Measurements from ENCODE around the gene TFAP2C.

TFAP2C gene

GRCh38 chr20:56628873-56629463 is at the start of gene TFAP2C:
Gene TFAP2C, plus strand, starts transcription at chr20:56629306. Its CDS starts 239 bp downstream, at chr20:56629545.
- DNase-seq (ENCODE audit: low spot score), result peak; percentile 66

DNA sequence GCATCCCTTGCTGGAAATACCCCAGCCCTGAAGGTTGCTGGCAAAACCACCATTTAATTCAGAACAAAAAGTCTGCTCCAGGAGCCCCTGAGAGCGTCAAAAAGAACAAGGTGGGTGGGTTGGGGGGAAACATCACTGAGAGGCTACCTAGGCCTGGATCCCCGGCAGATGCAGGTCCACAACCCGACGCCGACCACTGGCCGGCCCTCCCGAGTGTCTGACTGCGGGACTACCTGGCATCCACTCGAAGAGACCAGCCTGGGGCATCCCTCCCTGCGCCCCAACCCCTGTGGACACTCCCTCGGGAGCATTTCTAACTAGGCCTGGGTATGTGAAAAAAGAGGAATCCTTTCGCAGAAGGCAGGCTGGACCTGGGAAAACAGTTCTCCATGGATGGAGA is 48.9 kb upstream of the TFAP2C start:
- no peak for DNase-seq (ENCODE audit: low spot score)

DNA sequence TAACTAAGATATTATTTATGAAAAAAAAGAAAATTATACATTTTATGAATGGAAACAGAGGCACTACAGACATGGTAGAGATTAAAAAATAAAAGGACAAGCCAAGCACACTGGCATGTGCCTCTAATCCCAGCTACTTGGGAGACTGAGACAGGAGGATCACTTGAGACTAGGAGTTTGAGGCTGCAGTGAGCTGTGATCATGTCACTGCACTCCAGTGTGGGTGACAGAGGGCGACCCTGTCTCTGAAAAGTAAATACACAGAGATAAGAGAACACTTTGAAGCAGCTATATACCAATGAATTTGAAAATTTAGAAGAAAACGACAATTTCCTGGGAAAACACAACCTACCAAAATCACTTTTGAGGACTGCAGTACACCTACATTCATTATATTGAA is 47.4 kb upstream of the TFAP2C start:
- no peak for DNase-seq (ENCODE audit: low spot score)

GRCh38 chr20:56582542-56582941 is 46.6 kb upstream of the TFAP2C start:
- no peak for DNase-seq (ENCODE audit: low spot score)

GRCh38 chr20:56584916-56585315 is 44.2 kb upstream of the TFAP2C start:
- DNase-seq (ENCODE audit: low spot score), result no peak

- DNase-seq (ENCODE audit: low spot score), result no peak
These were observed 41.6 kb upstream of the TFAP2C start for GRCh38 chr20:56587307-56588041.

DNA sequence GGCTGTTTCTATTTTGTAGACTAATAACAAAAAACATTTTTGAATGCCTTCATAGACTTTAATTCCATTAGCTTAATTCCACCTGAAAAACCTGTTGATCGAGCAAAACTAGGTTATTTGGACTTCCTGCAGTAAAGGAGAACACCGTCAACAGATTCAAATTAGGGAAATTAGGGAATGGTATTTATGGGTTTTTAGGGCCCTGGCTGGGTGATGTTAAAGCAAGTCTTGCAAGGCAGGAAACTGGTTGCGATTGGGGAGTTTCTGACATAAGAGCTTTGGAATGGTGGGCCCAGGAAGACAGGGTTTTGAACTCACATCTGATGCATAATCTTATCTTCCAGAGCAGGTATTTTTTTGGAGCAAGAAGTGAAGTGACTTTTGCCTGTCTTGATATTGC is 40.1 kb upstream of the TFAP2C start:
- no peak for DNase-seq (ENCODE audit: low spot score)

GRCh38 chr20:56589633-56590032 is 39.5 kb upstream of the TFAP2C start:
- no peak for DNase-seq (ENCODE audit: low spot score)

DNA sequence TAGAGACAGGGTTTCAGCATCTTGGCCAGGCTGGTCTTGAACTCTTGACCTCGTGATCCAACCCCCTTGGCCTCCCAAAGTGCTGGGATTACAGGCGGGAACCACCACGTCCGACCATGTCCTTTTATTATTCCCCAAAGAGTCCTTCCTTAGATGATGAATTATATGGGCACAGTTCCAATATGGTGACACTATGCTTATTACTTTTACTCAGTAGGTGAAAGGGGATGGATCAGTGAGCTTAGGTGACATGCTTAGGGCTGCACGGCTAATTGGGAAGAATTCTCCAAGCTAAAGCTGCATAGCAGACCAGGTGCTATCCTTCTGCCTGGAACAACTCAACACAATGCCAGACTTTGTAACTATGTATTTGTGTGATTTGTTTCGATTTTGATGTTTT is 38.2 kb upstream of the TFAP2C start:
- DNase-seq (ENCODE audit: low spot score), result no peak

DNA sequence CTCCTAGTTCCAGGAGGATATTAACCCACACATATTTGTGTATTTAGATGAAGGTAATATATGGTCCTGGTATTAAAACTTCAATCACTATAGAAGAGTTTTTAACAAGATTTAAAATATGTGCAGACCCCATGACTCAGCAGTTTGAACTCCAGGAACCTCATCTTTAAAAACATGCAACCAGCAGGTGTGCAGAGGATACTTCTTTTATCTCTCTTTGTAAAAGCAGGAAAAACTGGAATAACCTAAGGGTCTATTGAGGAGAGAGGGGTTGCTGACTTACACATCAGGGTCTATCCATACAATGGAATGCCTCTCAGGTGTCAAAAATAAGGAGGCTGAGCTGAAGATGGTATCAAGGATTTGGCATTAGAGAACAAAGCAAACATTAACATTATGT is 36.9 kb upstream of the TFAP2C start:
- DNase-seq (ENCODE audit: low spot score), result no peak

DNA sequence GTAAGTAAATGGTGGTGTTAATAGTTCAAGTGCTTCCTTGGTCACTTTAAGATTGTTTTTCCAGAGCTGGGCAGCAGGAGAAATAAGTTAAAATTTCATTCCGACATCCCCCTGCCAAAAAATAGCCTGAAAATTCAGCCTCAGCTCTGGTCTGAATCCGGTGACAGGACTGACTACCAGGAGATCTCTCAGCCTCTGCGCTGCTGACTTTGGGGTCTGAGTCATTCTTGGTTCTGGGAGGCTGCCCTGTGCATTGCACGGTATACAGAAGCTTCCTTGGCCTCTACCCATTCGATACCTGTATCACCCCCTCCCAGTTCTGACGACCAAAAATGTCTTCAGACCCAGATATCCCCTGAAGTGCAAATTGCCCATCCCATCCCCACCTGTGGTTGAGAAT is 36.3 kb upstream of the TFAP2C start:
- no peak for DNase-seq (ENCODE audit: low spot score)

DNA sequence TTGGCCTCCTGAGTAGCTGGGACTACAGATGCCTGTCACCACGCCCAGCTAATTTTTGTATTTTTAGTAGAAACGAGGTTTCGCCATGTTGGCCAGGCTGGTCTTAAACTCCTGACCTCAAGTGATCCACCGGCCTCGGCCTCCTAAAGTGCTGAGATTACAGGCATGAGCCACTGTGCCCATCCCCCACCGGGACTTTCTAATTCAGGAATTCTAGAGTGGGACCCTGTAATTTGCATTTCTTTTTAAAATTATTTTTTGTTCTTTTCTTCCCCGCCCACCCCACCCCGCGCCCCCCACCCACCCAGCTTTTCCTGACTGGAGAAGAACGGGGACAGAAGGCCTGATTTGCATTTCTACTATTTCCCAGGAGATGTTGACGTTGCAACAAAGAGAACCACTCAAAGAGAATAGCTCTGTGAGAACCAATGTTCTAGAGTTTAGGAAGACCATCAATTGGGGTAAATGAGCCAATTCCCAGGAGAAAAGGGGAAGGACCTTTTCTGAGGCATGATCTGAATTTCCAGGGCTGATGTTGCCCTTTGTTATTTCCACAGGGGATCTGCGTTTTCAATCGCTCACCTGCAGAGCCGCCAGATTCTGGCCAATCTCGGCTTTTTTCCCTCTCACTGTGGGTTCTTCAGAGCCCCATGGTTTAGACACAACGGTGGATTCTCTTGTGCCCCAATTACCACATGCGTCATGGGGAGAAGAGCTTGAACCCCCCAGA is 33.2 kb upstream of the TFAP2C start:
- no peak for DNase-seq (ENCODE audit: low spot score)

DNA sequence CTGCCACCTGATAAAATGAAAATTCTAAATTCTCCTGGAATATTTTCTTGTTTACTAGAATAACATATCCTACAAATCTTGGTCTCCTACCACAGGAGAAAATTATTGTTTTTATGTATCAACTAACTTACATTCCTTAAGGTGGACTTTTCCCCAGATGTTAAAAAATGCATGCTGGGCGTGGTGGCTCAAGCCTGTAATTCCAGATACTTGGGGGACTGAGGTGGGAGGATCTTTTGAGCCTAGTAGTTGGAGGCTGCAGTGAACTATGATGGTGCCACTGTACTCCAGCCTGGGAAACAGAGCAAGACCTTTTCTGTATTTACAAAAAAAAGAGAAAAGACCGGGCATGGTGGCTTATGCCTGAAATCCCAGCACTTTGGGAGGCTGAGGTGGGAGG is 27.9 kb upstream of the TFAP2C start:
- DNase-seq (ENCODE audit: low spot score), result no peak

DNA sequence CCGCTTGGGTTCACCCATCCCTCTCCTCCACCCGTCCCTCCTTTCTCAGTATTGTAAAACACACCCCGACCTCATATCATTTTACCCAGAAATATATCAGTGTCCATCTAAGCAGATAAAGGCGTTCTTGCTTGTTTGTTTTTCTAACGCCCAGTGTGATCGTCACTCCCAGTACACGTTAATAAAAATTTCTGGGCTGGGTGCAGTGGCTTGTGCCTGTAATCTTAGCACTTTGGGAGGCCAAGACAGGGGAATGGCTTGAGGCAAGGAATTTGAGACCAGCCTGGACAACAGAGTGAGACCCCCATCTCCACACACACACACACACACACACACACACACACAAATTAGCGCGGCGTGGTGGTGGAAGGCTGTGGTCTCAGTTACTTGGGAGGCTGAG is 24.4 kb upstream of the TFAP2C start:
- no peak for DNase-seq (ENCODE audit: low spot score)

DNA sequence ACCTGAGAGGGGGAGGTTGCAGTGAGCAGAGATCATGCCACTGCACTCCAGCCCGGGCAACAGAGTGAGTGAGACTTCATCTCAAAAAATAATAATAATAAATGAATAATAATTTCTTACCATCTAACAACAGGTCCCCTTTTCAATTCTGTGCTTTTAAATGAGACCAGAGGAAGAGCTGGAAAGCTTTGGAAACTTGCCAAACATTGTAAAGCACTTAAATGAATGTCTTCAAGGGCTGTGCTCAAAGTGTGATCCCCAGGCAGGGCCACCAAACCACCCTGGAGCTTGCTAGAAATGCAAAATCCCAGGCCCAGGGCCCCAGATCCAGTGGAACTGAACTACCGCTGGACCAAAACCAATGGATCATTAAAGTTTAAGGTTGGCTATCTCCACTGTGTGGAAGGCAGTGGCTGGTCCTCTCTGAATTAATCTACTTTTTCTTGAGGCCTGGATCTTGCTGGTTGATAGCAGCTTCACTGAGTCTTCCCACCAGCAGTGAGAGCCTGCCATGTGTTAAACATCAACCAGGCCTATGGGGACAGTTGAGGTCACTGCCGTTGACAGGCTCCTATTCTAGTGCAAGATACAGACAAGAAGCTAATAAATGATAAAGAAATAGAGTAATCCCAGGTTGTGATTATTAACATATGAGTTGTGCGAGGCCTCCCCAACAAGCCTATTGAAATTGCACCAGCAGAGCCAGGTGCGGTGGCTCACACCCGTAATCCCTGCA is 23.7 kb upstream of the TFAP2C start:
- DNase-seq (ENCODE audit: low spot score), result no peak

DNA sequence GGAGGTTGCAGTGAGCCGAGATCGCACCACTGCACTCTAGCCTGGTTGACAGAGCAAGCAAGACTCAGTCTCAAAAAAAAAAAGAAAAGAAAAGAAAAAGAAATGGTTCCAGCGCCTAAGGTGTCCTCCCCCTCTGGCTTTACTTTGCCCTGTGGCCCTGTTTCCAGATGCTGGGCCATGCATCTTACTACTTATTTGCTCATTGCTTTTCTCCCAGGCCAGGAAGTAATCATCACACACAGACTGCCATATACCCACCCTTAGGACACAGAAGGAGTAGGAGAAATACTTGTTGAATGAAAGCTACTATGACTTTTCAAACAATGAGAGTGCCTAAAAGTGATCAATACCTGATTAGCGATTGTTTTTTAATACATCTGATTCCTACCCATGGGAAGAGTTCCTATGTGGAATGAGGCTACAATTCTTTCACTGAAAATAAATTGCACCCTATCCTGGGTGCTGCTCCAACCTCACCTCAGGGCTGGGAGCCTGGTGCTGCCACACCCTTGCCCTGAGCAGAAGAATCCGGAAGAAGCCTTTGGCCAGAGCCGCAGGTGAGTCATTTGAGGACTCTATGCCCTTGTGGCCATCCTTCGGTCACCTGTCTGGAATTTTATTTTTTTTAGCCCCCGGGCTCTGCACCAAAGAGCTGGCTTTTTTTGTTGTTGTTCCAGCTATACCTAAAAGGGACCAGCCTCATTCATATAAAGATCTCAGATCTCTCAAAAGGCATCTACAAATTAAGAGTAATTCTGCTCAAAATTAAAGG is 22.7 kb upstream of the TFAP2C start:
- no peak for DNase-seq (ENCODE audit: low spot score)

DNA sequence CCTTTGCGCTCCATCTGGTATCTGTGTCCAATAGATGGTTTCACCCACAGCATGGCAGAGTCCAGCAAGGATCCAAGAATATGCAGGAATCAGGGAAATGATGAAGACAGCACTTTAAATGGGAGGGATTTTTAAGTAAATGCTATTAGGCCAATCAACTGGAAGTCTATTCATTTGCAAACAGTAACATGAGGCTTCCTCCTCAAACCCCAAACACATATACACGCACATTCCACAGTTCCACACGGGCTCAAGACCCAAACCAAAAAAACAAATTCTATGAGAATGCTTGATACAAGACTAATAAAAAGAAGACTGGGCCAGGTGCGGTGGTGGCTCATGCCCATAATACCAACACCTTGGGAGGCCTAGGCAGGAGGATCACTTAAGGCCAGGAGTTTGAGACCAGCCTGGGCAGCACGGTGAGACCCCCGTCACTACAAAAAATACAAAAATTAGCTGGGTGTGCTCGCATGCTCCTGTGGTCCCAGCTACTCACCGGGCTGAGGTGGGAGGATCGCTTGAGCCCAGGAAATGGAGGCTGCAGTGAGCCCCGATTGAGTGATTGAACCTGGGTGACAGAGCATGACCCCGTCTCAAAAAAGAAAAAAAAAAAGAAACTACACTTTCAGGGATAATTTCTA is 21.9 kb upstream of the TFAP2C start:
- no peak for DNase-seq (ENCODE audit: low spot score)

DNA sequence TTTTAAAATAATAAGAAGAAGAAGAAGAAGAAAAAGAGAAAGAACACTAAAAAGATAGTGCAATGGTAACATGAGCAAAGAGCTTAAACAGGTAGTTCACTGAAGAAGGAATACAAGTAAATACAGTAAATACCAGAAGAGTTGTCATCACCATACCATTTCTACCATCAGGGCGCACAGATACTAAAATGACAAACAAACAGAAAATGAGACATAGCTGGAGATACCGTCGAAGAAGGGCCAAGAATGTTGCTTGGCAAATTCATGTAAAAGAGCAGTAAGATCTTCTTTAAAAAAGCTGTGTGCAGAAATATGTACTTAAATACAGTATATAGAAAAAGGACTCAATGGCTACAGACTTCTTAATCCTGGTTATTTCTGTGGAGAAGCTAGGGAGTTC is 20.7 kb upstream of the TFAP2C start:
- DNase-seq (ENCODE audit: low spot score), result no peak

DNA sequence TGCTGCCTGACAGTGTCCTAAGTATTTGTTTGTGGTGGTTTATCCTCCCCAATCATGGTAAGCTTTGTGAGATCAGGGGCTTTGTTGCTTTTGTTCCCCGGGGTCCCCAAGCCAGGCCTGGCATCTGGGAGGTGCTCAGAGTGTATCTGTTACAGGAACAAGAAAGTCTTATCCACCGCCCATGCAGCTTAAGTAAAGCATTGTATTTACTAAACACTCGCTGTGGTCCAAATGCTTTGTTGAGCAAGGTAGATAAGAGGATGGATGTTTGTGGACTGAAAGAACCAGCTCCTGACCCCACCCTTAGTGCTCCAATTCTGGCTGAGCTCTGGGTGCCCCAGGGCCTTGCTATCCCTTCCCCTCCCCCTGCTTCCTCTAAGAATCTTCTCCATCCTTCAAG is 19.8 kb upstream of the TFAP2C start:
- no peak for DNase-seq (ENCODE audit: low spot score)

- no peak for DNase-seq (ENCODE audit: low spot score)
These were observed 19.0 kb upstream of the TFAP2C start for GRCh38 chr20:56610098-56610497.

DNA sequence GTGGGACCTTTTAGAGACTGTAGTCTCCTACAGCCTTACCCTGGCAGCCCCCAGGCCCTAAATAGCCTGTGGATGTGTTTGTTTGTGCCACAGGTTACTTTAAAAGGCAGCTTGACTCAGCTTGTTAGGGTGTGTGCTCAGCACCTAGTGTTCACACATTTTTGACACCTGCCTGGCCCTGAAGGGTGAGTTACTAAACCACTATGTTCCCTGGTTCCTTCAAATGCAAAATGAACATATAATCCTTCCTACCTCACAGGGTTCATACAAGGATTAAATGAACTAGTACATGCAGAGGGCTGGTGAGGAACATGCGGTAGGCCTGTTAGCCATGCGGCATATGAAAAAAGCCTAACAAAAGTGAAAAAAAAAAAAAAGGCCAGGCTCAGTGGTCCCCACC is 14.9 kb upstream of the TFAP2C start:
- DNase-seq (ENCODE audit: low spot score), result no peak

All from HuH-7.5 (cell line).